ENCODE results near the gene ADAMTS2. TPM values are rescaled to one million over a fixed set of nuclear protein-coding genes. Genes with fewer than 3 reads are reported as not detected.

ADAMTS2 gene
- total RNA-seq, 5 donors from 2014 or later (not counting 1 experiment from before 2014, with no cell fraction given): 0.09 to 0.23 TPM; not detected in 3

DNA sequence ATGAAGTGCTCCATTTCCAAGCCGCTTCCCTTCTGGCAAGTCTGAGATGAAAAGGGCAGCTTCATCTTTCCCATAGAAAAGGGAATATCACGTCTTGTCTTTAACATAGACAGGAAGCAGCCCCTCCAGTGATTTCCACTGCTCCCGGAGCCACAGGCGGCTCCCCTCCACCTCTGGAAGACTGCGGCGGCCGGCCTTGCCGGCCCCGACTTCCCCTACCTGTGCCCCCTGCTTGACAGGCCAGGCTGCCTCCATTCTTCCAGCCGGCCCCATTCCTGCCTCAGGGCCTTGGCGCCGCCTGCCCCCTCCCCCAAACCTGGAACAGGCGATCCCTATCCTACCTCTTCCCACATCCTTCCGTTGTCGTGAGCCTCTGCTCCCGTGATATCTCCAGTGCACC is 143.3 kb downstream of the ADAMTS2 start:
- Mint-ChIP-seq H3K36me3 (no peaks in the 10 kb centered on the region), H3K27me3 (peaks cover 0 to 3% of the 10 kb centered on the region in 2 donors), H3K9me3 (no peaks in the 10 kb centered on the region), H3K27ac (no peak overlapping the region), H3K4me3 (no peak overlapping the region), H3K4me1 (no peaks in the 10 kb centered on the region)
- Histone ChIP-seq H3K4me1 (ENCODE audit: control insufficient read depth in 1 of 2, extremely low read depth in 1 of 2, insufficient read depth in 2 of 2, low read length in 2 of 2) (no peaks in the 10 kb centered on the region), H3K27ac (ENCODE audit: low read length) (no peak overlapping the region), H3K4me3 (ENCODE audit: control insufficient read depth in 1 of 2, extremely low read depth in 1 of 2, low read length in 1 of 2) (no peak overlapping the region), H3K9me3 (no peaks in the 10 kb centered on the region), H3K27me3 (replicated peaks in 1 of 2; ENCODE audit: control insufficient read depth in 2 of 2, extremely low read depth in 1 of 2, insufficient read depth in 2 of 2, low read length in 1 of 2) (peaks cover 0 to 3% of the 10 kb centered on the region in 2 experiments), H3K36me3 (ENCODE audit: control insufficient read depth in 2 of 2, extremely low read depth in 1 of 2, insufficient read depth in 1 of 2, low read length in 1 of 2) (no peaks in the 10 kb centered on the region)
- ChIA-PET POLR2A (no interaction called here), CTCF (no interaction called here)
- ATAC-seq (replicated peaks in 1 of 4) (no peak), DNase-seq (no peak)
- WGBS (ENCODE audit: insufficient coverage): 92% methylated on average over 9 of the region's 16 CpGs

DNA sequence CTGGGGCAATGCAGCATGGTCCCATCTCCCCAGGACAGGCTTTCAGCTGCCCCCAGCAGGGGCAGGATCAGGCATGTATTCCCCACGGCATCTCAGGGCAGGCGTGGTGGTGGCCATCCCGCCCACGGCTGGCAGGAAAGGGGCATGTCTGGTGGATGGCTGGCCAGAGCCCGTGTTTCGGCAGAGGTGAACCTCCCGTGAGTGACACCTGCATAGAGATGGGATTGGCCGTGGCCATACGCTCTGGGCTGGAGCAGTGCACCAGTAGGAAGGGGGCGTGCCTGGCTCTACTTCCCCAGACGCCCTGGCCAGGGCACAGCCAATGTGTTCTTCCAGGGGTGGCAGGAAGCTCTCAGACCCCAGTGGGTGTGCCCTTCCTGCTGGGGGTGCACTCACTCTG is 146.0 kb downstream of the ADAMTS2 start:
- Histone ChIP-seq H3K36me3 (ENCODE audit: control insufficient read depth in 2 of 2, extremely low read depth in 1 of 2, insufficient read depth in 1 of 2, low read length in 1 of 2) (no peaks in the 10 kb centered on the region), H3K9me3 (no peaks in the 10 kb centered on the region), H3K4me3 (ENCODE audit: control insufficient read depth in 1 of 2, extremely low read depth in 1 of 2, low read length in 1 of 2) (no peak overlapping the region), H3K27me3 (replicated peaks in 1 of 2; ENCODE audit: control insufficient read depth in 2 of 2, extremely low read depth in 1 of 2, insufficient read depth in 2 of 2, low read length in 1 of 2) (peaks cover 0 to 3% of the 10 kb centered on the region in 2 experiments), H3K4me1 (ENCODE audit: control insufficient read depth in 1 of 2, extremely low read depth in 1 of 2, insufficient read depth in 2 of 2, low read length in 2 of 2) (no peaks in the 10 kb centered on the region), H3K27ac (ENCODE audit: low read length) (no peak overlapping the region)
- Mint-ChIP-seq H3K4me1 (no peaks in the 10 kb centered on the region), H3K27me3 (no peaks in the 10 kb centered on the region), H3K27ac (no peak overlapping the region), H3K9me3 (no peaks in the 10 kb centered on the region), H3K36me3 (no peaks in the 10 kb centered on the region), H3K4me3 (no peak overlapping the region)
- DNase-seq (no peak), ATAC-seq (replicated peaks in 1 of 4) (no peak)
- ChIA-PET CTCF (no interaction called here), POLR2A (no interaction called here)
- 85% methylated on average over 10 of the region's 11 CpGs for WGBS (ENCODE audit: insufficient coverage)

DNA sequence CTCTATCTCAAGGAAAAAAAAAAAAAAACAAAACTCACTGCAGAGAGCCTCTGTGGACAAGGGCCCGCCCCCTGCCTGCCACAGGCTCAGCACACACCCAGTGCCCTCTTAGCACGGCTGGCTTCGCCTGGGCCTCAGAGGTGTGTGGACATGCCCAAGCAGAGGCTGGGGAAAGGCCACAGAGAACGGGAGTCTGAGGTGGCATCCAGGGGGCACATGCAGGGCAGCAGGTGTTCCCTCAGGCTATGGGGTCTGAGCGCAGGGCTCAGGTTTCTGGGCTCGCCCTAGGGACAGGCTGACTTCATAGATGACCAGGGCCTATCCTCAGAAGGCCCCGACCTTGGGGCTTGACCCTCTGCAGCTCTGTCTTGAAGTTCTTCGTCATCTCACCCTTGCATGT is 146.4 kb downstream of the ADAMTS2 start:
- H3K27me3 ChIP-seq (replicated peaks in 1 of 2; ENCODE audit: control insufficient read depth in 2 of 2, extremely low read depth in 1 of 2, insufficient read depth in 2 of 2, low read length in 1 of 2): peaks cover 0 to 3% of the 10 kb centered on the region in 2 experiments

GRCh38 chr5:179196405-179197079 is 148.7 kb downstream of the ADAMTS2 start:
- H3K4me1 ChIP-seq (ENCODE audit: control insufficient read depth in 1 of 2, extremely low read depth in 1 of 2, insufficient read depth in 2 of 2, low read length in 2 of 2): no peaks in the 10 kb centered on the region
- H3K9me3 ChIP-seq: no peaks in the 10 kb centered on the region
- WGBS (ENCODE audit: insufficient coverage): 92% methylated on average over 4 of the region's 10 CpGs
- no peak overlapping the region for H3K4me3 Mint-ChIP-seq
- ATAC-seq (replicated peaks in 1 of 4) (no peak), DNase-seq (no peak)
- H3K4me3 ChIP-seq (ENCODE audit: control insufficient read depth in 1 of 2, extremely low read depth in 1 of 2, low read length in 1 of 2): no peak overlapping the region
- H3K36me3 ChIP-seq (ENCODE audit: control insufficient read depth in 2 of 2, extremely low read depth in 1 of 2, insufficient read depth in 1 of 2, low read length in 1 of 2): no peaks in the 10 kb centered on the region
- H3K27me3 ChIP-seq (replicated peaks in 1 of 2; ENCODE audit: control insufficient read depth in 2 of 2, extremely low read depth in 1 of 2, insufficient read depth in 2 of 2, low read length in 1 of 2): peaks cover 0 to 3% of the 10 kb centered on the region in 2 experiments
- H3K9me3 Mint-ChIP-seq: no peaks in the 10 kb centered on the region
- H3K27ac Mint-ChIP-seq: no peak overlapping the region
- H3K27ac ChIP-seq (ENCODE audit: low read length): no peak overlapping the region
- ChIA-PET POLR2A (no interaction called here), CTCF (no interaction called here)
- H3K4me1 Mint-ChIP-seq: no peaks in the 10 kb centered on the region
- H3K27me3 Mint-ChIP-seq: no peaks in the 10 kb centered on the region
- no peaks in the 10 kb centered on the region for H3K36me3 Mint-ChIP-seq

More for the DNA sequence above, 146.4 kb downstream of the ADAMTS2 start:
- DNase-seq: no peak
- Mint-ChIP-seq H3K4me3 (no peak overlapping the region), H3K27ac (no peak overlapping the region), H3K4me1 (no peaks in the 10 kb centered on the region), H3K36me3 (no peaks in the 10 kb centered on the region), H3K9me3 (no peaks in the 10 kb centered on the region), H3K27me3 (no peaks in the 10 kb centered on the region)
- WGBS (ENCODE audit: insufficient coverage): 77% methylated on average over 8 of the region's 8 CpGs
- no peak for ATAC-seq (replicated peaks in 1 of 4)
- POLR2A ChIA-PET: interaction anchor here in 1 of 2 donors (0.5 kb wide), 1 partner anchor 49 kb away, joined by 4 read pairs; no protein-coding TSS in a partner anchor
- Histone ChIP-seq H3K4me3 (ENCODE audit: control insufficient read depth in 1 of 2, extremely low read depth in 1 of 2, low read length in 1 of 2) (no peak overlapping the region), H3K9me3 (no peaks in the 10 kb centered on the region), H3K36me3 (ENCODE audit: control insufficient read depth in 2 of 2, extremely low read depth in 1 of 2, insufficient read depth in 1 of 2, low read length in 1 of 2) (no peaks in the 10 kb centered on the region), H3K4me1 (ENCODE audit: control insufficient read depth in 1 of 2, extremely low read depth in 1 of 2, insufficient read depth in 2 of 2, low read length in 2 of 2) (no peaks in the 10 kb centered on the region), H3K27ac (ENCODE audit: low read length) (no peak overlapping the region)
- CTCF ChIA-PET: no interaction called here

DNA sequence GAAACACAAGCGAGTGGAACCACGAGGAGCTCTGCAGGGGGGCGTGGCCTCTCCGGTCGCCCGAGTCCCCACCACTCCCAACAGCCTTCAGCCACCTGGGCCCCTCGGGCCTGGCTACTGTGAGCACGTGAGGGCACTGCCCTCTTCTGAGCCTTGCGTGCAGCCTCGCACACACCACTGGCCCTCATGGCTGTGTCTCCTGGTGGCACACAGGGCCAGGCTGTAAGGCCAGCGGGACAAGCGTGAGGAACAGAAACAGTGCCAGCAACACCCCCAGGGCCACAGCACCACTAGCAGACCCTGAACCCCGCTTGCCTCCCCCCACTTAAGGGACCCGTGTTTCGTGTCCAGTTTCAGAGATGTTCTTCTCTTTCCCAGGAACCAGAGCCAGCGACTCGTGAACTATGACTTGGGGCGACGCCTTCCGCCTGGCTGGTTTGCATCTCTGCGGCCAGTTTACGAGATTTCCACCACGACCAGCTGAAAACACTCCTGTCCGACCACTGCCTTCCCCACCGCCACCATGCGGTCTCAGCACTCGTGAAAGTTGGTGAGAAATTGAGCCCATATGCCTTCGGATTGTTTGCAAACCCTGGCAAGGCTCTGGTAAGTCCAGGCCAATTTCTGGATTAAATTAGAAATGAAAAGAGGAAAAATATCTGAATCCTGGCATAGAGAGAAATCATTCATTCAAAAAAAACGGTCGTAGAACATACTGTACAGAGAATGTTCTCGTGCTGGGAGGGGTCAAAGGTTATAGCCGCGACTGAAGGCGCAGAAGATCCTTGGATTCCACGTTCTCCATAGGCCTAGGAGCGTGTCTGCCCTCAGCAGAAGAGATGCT is 149.5 kb downstream of the ADAMTS2 start:
- H3K4me1 Mint-ChIP-seq: no peaks in the 10 kb centered on the region
- no peak overlapping the region for H3K27ac ChIP-seq (ENCODE audit: low read length)
- ATAC-seq (replicated peaks in 1 of 4) (no peak), DNase-seq (no peak)
- no peaks in the 10 kb centered on the region for H3K36me3 ChIP-seq (ENCODE audit: control insufficient read depth in 2 of 2, extremely low read depth in 1 of 2, insufficient read depth in 1 of 2, low read length in 1 of 2)
- H3K27ac Mint-ChIP-seq: no peak overlapping the region
- no peaks in the 10 kb centered on the region for H3K27me3 Mint-ChIP-seq
- H3K36me3 Mint-ChIP-seq: no peaks in the 10 kb centered on the region
- WGBS (ENCODE audit: insufficient coverage): 87% methylated on average over 36 of the region's 36 CpGs
- H3K4me1 ChIP-seq (ENCODE audit: control insufficient read depth in 1 of 2, extremely low read depth in 1 of 2, insufficient read depth in 2 of 2, low read length in 2 of 2): no peaks in the 10 kb centered on the region
- no peaks in the 10 kb centered on the region for H3K9me3 Mint-ChIP-seq
- ChIA-PET CTCF (no interaction called here), POLR2A (no interaction called here)
- H3K9me3 ChIP-seq: no peaks in the 10 kb centered on the region
- no peak overlapping the region for H3K4me3 Mint-ChIP-seq
- peaks cover 0 to 6% of the 10 kb centered on the region in 2 experiments for H3K27me3 ChIP-seq (replicated peaks in 1 of 2; ENCODE audit: control insufficient read depth in 2 of 2, extremely low read depth in 1 of 2, insufficient read depth in 2 of 2, low read length in 1 of 2)
- no peak overlapping the region for H3K4me3 ChIP-seq (ENCODE audit: control insufficient read depth in 1 of 2, extremely low read depth in 1 of 2, low read length in 1 of 2)

DNA sequence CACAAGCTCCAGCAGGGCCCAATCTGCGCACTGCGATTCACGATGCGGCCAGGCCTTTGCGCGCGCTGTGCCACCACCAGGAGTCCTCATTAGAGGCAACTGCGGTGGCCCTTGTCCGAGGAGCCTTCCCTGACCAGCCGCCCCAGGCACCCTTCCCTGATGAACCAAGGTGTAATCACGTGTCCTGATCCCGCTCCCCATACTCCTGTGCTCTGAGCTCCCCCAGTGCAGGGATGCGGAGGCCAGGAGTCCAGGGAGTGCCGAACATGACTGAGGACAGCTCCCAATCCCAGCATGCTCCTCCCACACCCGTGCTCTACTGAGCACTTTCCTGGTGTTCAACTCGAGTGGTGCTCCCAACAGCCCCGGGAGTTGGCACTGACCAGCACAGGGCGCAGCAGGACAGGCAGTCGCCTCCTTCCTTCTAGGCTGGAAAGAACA is 150.3 kb downstream of the ADAMTS2 start:
- no peak overlapping the region for H3K27ac Mint-ChIP-seq
- H3K4me3 ChIP-seq (ENCODE audit: control insufficient read depth in 1 of 2, extremely low read depth in 1 of 2, low read length in 1 of 2): no peak overlapping the region
- ChIA-PET CTCF (no interaction called here), POLR2A (no interaction called here)
- no peak for ATAC-seq (replicated peaks in 1 of 4)
- H3K4me1 Mint-ChIP-seq: no peaks in the 10 kb centered on the region
- H3K9me3 ChIP-seq: no peaks in the 10 kb centered on the region
- H3K36me3 Mint-ChIP-seq: no peaks in the 10 kb centered on the region
- no peaks in the 10 kb centered on the region for H3K4me1 ChIP-seq (ENCODE audit: control insufficient read depth in 1 of 2, extremely low read depth in 1 of 2, insufficient read depth in 2 of 2, low read length in 2 of 2)
- 93% methylated on average over 17 of the region's 19 CpGs for WGBS (ENCODE audit: insufficient coverage)
- H3K27me3 Mint-ChIP-seq: peaks cover 0 to 4% of the 10 kb centered on the region in 2 donors
- no peak overlapping the region for H3K4me3 Mint-ChIP-seq
- H3K36me3 ChIP-seq (ENCODE audit: control insufficient read depth in 2 of 2, extremely low read depth in 1 of 2, insufficient read depth in 1 of 2, low read length in 1 of 2): no peaks in the 10 kb centered on the region
- no peak overlapping the region for H3K27ac ChIP-seq (ENCODE audit: low read length)
- no peaks in the 10 kb centered on the region for H3K9me3 Mint-ChIP-seq
- DNase-seq: no peak
- H3K27me3 ChIP-seq (replicated peaks in 1 of 2; ENCODE audit: control insufficient read depth in 2 of 2, extremely low read depth in 1 of 2, insufficient read depth in 2 of 2, low read length in 1 of 2): peaks cover 0 to 6% of the 10 kb centered on the region in 2 experiments

Measured in T-cell (primary cell).